ENCODE measurements around the gene SGK2. TPM values are rescaled to one million over a fixed set of nuclear protein-coding genes. Genes with fewer than 3 reads are reported as not detected.

Gene SGK2
- total and polyA plus RNA-seq, 2 of the 13 experiments (the other 11 are each of a cell fraction or from before 2014, with no cell fraction given): 6.2 to 29.4 TPM

DNA sequence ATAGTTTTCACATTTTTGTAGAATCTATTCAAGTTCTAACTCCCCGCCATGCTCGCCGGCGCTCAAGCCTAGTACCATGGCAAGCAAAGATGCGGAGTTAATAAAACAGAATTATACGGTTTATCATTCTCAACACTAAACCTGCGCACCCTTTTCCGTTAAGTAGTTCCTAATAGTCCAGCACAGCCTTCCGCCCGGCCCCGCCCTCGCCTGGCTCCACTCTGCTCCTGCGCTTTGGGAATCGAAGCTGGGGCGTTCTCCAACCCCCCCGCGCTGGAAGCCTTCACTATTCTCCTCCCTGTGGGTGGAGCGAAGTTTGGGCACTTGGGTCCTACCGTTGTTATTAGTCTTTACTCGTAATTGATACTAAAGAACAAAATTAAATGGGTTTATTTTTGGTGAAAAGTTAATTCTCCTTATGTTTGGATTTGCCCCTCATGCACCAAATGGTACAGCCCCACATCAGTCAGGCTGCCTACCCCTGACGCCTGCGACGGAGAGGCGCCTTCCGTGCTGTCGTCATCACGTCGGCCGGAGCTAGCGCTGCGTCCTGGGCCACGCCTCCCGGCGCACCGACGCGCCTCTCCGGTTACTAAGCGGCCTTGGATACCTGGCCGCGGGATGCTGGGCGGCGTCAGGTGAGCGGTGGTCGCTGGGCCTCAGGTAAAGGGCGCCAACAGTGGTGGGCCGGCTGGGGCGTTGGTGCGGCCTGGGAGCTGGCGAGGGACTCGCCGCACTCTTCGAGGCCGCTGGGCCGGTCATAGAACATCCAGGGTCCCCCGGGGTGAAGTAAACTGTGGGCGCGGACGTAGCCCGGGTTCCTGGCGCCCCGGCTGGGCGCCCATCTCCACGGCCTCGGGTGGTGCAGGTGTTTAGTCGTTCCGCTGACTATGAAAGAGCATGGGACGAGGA, 31.8 kb downstream of the SGK2 start, which contains the start of gene IFT52 (continued):
- TF ChIP-seq ZNF430 (CRISPR knock-in tag; IDR thresholded peaks at IDR 0.05): peak; percentile 68
- TF ChIP-seq, protein P1, sequence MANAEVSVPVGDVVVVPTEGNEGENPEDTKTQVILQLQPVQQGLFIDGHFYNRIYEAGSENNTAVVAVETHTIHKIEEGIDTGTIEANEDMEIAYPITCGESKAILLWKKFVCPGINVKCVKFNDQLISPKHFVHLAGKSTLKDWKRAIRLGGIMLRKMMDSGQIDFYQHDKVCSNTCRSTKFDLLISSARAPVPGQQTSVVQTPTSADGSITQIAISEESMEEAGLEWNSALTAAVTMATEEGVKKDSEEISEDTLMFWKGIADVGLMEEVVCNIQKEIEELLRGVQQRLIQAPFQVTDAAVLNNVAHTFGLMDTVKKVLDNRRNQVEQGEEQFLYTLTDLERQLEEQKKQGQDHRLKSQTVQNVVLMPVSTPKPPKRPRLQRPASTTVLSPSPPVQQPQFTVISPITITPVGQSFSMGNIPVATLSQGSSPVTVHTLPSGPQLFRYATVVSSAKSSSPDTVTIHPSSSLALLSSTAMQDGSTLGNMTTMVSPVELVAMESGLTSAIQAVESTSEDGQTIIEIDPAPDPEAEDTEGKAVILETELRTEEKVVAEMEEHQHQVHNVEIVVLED (CRISPR knock-in tag; IDR thresholded peaks at IDR 0.05; ENCODE audit: borderline replicate concordance): peak; percentile 100
- no peak; the same call in 1 of the 2 replicates for TF ChIP-seq MAZ (IDR thresholded peaks at IDR 0.05; ENCODE audit: borderline replicate concordance, low read depth, low read length)
- peak; percentile 79 for TF ChIP-seq MAZ (CRISPR knock-in tag; IDR thresholded peaks at IDR 0.05; ENCODE audit: low read depth)
- TF ChIP-seq, protein P2, sequence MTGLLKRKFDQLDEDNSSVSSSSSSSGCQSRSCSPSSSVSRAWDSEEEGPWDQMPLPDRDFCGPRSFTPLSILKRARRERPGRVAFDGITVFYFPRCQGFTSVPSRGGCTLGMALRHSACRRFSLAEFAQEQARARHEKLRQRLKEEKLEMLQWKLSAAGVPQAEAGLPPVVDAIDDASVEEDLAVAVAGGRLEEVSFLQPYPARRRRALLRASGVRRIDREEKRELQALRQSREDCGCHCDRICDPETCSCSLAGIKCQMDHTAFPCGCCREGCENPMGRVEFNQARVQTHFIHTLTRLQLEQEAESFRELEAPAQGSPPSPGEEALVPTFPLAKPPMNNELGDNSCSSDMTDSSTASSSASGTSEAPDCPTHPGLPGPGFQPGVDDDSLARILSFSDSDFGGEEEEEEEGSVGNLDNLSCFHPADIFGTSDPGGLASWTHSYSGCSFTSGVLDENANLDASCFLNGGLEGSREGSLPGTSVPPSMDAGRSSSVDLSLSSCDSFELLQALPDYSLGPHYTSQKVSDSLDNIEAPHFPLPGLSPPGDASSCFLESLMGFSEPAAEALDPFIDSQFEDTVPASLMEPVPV (CRISPR knock-in tag; IDR thresholded peaks at IDR 0.05): peak; percentile 49; the same call in 1 of the 2 replicates
- TF ChIP-seq SMARCE1 (IDR thresholded peaks at IDR 0.05; ENCODE audit: borderline replicate concordance): no peak
- TF ChIP-seq ZNF282 (IDR thresholded peaks at IDR 0.05; ENCODE audit: partially characterized antibody): no peak
- TF ChIP-seq, protein P3, sequence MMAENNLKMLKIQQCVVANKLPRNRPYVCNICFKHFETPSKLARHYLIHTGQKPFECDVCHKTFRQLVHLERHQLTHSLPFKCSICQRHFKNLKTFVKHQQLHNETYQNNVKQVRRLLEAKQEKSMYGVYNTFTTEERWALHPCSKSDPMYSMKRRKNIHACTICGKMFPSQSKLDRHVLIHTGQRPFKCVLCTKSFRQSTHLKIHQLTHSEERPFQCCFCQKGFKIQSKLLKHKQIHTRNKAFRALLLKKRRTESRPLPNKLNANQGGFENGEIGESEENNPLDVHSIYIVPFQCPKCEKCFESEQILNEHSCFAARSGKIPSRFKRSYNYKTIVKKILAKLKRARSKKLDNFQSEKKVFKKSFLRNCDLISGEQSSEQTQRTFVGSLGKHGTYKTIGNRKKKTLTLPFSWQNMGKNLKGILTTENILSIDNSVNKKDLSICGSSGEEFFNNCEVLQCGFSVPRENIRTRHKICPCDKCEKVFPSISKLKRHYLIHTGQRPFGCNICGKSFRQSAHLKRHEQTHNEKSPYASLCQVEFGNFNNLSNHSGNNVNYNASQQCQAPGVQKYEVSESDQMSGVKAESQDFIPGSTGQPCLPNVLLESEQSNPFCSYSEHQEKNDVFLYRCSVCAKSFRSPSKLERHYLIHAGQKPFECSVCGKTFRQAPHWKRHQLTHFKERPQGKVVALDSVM (CRISPR knock-in tag; IDR thresholded peaks at IDR 0.05): peak; percentile 75
- peak; percentile 8; the same call in 1 of the 2 replicates for TF ChIP-seq ZNF468 (CRISPR knock-in tag; IDR thresholded peaks at IDR 0.05)
- TF ChIP-seq ZBTB1 (CRISPR knock-in tag; IDR thresholded peaks at IDR 0.05; ENCODE audit: borderline replicate concordance): no peak
- TF ChIP-seq, protein P4, sequence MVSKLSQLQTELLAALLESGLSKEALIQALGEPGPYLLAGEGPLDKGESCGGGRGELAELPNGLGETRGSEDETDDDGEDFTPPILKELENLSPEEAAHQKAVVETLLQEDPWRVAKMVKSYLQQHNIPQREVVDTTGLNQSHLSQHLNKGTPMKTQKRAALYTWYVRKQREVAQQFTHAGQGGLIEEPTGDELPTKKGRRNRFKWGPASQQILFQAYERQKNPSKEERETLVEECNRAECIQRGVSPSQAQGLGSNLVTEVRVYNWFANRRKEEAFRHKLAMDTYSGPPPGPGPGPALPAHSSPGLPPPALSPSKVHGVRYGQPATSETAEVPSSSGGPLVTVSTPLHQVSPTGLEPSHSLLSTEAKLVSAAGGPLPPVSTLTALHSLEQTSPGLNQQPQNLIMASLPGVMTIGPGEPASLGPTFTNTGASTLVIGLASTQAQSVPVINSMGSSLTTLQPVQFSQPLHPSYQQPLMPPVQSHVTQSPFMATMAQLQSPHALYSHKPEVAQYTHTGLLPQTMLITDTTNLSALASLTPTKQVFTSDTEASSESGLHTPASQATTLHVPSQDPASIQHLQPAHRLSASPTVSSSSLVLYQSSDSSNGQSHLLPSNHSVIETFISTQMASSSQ (IDR thresholded peaks at IDR 0.05; ENCODE audit: low read depth): no peak
- TF ChIP-seq, protein P4 (CRISPR knock-in tag; IDR thresholded peaks at IDR 0.05; ENCODE audit: borderline replicate concordance): peak; percentile 85; the same call in 1 of the 2 replicates
- peak; percentile 76; the same call in 1 of the 2 replicates for TF ChIP-seq SIX4 (CRISPR knock-in tag; IDR thresholded peaks at IDR 0.05)
- TF ChIP-seq ZSCAN25 (CRISPR knock-in tag; IDR thresholded peaks at IDR 0.05): peak; percentile 61; the same call in 1 of the 2 replicates
- 0 out of 2 replicates have a peak, but pooled peaks have one; percentile 96 for TF ChIP-seq MZF1 (CRISPR knock-in tag; IDR thresholded peaks at IDR 0.05; ENCODE audit: borderline replicate concordance)
- no peak for TF ChIP-seq ZNF207 (IDR thresholded peaks at IDR 0.05; ENCODE audit: borderline replicate concordance)
- TF ChIP-seq ZFAT (CRISPR knock-in tag; conservative IDR thresholded peaks at IDR 0.05): no peak

Data from HepG2 (cell line).